Lower leg skin (tissue), 3 donors: Measurements from ENCODE around the gene CLTB.

Experiments used
- POLR2A ChIP-seq, 2 donors: fragments of 450-650 bp; IDR thresholded peaks; one replicate each; pipeline ENCODE4 v1.6.1; 2016 to 2017; ENCODE audit warnings: antibody characterized with exemption in 2 of 2, mild to moderate bottlenecking in 1 of 2, moderate library complexity in 1 of 2
- TF ChIP-seq, protein P1 (sequence below), 3 donors: fragments of 450-650 bp; IDR thresholded peaks; one replicate each; pipeline ENCODE4 v1.5.1; 2016; ENCODE audit warnings: antibody characterized with exemption in 3 of 3, mild to moderate bottlenecking in 3 of 3, moderate library complexity in 2 of 3

DNA sequence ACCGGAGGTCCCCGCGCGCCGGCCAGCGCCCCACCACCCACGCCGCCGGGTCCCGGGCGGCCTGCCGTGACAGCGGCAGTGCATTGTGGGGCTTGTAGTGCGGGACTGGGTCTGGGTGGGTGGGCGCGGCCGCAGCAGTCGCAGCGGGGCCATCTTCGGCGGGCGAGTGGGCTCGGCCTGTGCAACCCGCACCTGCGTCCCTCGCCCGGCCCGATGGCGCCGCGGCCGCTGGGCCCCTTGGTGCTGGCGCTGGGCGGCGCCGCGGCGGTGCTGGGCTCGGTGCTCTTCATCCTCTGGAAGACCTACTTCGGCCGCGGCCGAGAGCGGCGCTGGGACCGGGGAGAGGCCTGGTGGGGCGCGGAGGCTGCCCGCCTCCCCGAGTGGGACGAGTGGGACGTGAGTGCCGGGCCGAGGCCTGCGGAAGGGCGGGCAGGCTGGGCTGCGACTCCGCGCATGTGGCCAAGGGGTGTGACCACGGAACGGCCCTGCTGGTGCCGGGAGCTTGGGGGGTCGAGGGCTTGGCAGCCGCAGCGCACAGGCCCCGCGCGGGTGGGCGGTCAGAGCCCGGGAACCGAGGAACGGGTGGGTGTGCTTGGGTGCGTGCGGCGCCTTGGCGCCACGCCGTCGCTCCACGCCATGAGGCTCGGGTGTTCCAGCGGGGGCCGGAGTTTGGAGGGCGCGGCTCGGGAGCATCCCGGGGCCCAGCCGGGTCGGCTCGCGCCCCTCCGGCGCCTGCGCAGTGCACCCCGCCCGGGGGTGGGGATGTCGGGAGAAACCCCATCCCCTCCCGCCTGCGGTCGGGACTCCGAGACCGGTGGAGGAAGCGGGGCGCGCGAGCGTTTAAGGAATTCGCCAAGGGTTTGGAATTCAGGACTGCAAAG lies 50.7 kb downstream of the CLTB start, which contains the start of gene ARL10:
- no peak for TF ChIP-seq POLR2A (IDR thresholded peaks at IDR 0.05)
- TF ChIP-seq, protein P1, sequence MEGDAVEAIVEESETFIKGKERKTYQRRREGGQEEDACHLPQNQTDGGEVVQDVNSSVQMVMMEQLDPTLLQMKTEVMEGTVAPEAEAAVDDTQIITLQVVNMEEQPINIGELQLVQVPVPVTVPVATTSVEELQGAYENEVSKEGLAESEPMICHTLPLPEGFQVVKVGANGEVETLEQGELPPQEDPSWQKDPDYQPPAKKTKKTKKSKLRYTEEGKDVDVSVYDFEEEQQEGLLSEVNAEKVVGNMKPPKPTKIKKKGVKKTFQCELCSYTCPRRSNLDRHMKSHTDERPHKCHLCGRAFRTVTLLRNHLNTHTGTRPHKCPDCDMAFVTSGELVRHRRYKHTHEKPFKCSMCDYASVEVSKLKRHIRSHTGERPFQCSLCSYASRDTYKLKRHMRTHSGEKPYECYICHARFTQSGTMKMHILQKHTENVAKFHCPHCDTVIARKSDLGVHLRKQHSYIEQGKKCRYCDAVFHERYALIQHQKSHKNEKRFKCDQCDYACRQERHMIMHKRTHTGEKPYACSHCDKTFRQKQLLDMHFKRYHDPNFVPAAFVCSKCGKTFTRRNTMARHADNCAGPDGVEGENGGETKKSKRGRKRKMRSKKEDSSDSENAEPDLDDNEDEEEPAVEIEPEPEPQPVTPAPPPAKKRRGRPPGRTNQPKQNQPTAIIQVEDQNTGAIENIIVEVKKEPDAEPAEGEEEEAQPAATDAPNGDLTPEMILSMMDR (IDR thresholded peaks at IDR 0.05) = no peak
